GM20000 (cell line): ENCODE measurements around the gene ITPKC.
"Not testable (repeated sequence)": the region's sequence is repeated elsewhere in the genome, so short reads cannot be mapped to it uniquely, and the experiment has no call there.

Source experiments
- DNase-seq: peaks from one replicate; pipeline ENCODE4 v3.0.0; 2012; ENCODE audit warnings: low spot score
- TF ChIP-seq, protein P1 (sequence below): IDR thresholded peaks from 2 replicates; pipeline ENCODE4 v1.5.1; 2012; ENCODE audit warnings: mild to moderate bottlenecking, control low read depth; ENCODE audit errors: extremely low read depth, missing control alignments

ITPKC gene

DNA sequence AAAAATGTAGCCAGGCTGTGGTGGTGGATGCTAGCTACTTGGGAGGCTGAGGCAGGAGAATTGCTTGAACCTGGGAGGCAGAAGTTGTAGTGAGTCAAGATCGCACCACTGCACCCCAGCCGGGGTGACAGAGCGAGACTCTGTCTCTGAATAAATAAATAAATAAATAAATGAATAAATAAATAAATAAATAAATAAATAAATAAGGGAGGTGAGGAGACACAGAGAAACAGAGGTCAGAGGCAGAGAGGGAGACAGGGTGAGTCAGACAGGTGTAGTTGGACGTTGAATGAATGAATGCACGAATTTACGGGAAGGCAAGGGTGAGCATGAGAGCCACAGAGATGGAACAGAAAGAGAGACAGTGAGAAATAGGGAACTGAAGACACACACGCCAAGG lies 64.2 kb downstream of the ITPKC start:
- TF ChIP-seq, protein P1, sequence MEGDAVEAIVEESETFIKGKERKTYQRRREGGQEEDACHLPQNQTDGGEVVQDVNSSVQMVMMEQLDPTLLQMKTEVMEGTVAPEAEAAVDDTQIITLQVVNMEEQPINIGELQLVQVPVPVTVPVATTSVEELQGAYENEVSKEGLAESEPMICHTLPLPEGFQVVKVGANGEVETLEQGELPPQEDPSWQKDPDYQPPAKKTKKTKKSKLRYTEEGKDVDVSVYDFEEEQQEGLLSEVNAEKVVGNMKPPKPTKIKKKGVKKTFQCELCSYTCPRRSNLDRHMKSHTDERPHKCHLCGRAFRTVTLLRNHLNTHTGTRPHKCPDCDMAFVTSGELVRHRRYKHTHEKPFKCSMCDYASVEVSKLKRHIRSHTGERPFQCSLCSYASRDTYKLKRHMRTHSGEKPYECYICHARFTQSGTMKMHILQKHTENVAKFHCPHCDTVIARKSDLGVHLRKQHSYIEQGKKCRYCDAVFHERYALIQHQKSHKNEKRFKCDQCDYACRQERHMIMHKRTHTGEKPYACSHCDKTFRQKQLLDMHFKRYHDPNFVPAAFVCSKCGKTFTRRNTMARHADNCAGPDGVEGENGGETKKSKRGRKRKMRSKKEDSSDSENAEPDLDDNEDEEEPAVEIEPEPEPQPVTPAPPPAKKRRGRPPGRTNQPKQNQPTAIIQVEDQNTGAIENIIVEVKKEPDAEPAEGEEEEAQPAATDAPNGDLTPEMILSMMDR: no peak
- no peak for DNase-seq

GRCh38 chr19:40783711-40784110 lies 66.8 kb downstream of the ITPKC start:
- no peak for DNase-seq
- TF ChIP-seq, protein P1: no peak

GRCh38 chr19:40784146-40784545 lies 67.2 kb downstream of the ITPKC start:
- not testable (repeated sequence) for DNase-seq

GRCh38 chr19:40785526-40785925 lies 68.6 kb downstream of the ITPKC start:
- DNase-seq: no peak
- TF ChIP-seq, protein P1: no peak

GRCh38 chr19:40786060-40787037 lies 69.4 kb downstream of the ITPKC start:
- TF ChIP-seq, protein P1: no peak
- no peak for DNase-seq
